Measurements from ENCODE around the gene MAP3K5.
A peak's percentile ranks its signal among the peaks of the same experiment; 100 is the strongest.

Gene MAP3K5

DNA sequence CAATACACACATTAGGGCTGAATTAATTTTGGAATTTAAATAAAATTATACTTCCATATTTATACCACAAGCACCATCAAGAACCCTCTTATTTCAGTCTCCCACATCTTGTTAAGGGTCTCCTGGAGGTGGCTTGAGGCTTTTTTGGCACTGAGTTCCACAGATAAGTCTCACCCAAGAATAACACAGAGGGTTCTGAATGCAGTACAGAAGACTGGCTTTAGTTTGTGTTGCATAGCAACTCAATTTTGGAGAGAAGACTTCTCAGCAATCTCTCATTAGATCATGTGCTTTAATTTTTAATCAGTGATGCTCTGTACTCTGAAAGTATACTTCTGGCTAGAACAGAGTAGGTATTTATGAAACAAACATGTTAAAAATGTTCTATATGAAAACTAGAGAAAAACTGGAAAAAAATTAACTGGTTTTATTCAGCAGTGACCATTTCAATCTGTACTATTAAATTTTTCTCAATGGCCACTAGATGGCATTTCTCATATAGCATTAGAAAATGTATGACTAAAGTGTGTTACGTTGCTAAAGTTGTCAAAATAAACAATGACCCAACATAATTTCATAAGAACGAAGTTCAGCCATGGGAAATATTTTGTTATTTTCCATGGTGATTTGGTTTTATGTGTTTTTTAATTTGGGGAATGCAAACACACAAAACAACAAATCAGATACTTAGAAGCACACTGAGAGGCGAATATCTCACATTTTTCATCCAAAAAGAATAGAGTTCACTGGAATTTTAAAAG lies 209.4 kb downstream of the MAP3K5 start:
- DNase-seq (ENCODE audit: low read depth in 2 of 2): peak; percentile 55 to 57

DNA sequence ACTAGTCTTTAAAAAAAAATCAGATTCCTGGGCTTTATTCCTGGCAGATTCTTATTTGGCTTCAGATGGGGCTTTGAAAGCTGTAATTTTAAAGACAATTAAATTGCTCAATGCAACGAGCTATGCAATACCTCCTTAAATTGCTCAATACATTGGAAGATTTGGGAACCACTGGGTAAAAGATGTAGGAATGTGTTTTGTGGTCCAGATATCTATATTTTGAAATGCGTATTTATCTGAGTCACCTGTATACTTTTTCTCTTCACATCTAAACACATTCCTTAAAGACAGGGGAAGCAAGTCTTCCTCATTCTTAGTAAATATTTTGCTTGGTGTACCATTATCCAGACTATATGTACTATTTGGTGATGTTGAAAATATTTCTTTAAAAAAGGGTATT lies 212.5 kb downstream of the MAP3K5 start:
- peak in 1 of 2 experiments; percentile 18 for DNase-seq (ENCODE audit: low read depth in 2 of 2)

DNA sequence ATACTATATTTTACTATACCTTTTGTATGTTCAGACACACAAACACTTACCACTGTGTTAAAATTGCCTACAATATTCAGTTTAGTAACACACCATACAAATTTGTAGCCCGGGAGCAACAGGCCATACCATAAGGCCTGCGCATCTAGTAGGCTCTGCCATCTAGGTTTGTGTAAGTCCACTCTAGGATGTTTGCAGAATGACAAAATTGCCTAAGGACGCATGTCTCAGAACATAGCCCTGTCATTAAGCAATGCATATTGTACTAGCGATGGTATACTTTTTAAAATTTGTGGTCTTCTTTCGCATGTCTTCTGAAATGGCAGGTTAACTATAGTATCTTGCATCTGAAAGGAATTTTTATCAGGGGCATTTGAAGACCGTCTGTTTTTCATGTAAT lies 215.5 kb downstream of the MAP3K5 start:
- no peak for DNase-seq (ENCODE audit: low read depth in 2 of 2)

DNA sequence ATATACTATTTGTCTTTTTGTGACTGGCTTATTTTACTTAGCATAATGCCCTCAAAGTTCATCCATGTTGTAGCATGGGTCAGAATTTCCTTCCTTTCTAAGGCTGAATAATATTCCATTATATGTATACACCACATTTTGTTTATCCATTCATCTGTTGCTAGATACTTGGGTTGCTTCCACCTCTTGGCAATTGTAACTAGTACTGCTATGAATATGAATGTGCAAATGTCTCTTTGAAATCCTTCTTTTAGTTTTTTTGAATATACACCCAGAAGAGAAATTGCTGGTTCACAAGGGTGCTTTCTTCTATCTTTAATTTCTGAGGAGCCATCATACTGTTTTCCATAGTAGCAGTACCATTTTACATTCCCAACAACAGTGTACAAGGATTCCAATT lies 220.8 kb downstream of the MAP3K5 start:
- DNase-seq (ENCODE audit: low read depth in 2 of 2): no peak

DNA sequence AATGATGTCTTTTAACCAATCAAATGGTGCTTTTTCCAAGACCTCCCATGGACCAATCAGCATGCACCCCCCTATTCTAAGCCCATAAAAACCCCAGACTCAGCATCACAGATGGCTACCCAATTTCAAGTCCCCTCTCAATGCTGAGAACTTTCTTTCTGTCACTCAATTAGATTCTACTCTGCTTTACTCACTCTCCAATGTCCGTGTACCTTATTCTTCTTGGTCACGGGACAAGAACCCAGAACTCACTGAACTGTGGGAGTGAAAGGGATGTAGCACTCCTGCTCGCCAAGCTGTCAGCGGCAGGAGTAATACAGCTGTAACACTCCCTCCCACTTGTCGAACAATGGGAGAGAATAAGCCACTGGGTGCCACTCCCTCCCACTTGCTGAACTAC lies 221.2 kb downstream of the MAP3K5 start:
- DNase-seq (ENCODE audit: low read depth in 2 of 2): no peak

DNA sequence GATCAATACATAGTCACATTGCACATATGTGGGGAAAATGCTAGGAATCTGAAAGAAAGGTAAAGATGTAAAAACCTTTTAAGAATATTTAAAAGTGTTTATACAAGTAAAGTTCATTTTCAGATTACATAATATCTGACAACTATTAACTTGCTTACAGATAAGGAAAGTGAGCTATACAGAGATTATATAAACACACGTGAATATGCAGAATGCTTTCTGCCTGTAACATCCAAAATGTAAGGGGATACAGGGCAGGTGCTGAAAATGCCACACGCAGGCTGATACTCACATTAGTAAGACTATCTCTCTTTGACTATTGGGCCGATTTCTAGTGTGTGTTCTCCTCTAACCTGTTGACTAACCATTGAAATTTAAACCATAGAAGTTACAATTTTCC lies 224.1 kb downstream of the MAP3K5 start:
- DNase-seq (ENCODE audit: low read depth in 2 of 2): no peak

DNA sequence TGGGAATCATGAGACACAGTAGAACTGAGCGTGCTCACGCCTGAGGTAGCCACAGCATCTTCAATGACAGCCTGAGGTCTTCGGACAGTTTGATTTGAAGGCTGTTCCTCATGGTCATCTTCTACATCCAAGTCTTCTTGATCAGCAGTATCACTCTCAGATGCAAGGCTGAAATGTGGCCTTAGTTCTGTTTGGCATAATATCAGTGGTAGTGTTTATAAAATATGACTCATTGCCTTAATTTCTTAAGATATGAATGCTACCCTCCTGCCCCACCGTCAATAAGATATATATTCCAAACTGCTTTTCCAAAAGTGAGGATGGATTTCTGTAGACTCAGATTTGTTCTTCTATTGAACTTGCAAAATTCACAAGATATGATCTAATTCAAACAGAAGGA lies 224.6 kb downstream of the MAP3K5 start:
- DNase-seq (ENCODE audit: low read depth in 2 of 2): no peak

DNA sequence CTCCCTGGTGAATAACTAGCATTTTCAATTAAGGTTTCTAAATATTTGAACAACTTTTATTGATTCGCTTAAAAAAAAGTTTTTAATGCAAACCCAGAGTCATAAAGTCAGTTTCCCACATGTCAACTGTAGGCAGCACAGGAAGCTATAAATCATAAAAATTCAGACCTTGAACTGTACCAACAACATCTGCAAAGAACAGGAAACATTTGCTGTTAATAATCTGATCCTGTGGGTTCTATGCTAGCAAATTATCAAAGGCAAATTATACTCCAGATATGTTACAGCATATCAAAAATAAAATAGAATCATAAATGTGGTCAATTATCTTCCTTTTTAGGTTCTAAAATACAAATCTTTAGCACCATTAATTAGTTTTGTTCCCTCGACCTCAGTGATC lies 225.4 kb downstream of the MAP3K5 start:
- no peak for DNase-seq (ENCODE audit: low read depth in 2 of 2)

DNA sequence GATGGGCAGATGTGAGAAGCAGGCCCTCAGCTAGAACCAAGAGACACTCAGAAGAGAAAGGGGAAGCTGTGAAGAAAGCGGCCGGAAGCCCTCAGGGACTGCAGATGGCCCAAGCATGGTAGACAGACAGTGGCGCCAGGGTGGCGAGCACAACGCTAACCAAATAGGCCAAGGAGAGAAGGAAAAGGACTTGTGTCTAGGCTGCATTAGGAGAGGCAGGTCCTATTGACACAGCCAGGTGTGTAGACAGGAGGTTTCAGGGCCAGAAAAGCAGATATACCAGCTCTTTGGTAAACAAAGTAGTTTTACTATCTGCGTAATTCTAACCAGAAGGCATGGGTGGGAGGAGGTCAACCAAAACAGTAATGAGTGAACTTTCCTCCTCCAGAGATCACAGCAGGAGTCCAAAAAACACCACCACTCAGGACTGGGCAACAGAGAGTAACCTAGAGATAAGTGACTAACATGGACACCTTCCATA lies 226.2 kb downstream of the MAP3K5 start:
- DNase-seq (ENCODE audit: low read depth in 2 of 2): no peak

DNA sequence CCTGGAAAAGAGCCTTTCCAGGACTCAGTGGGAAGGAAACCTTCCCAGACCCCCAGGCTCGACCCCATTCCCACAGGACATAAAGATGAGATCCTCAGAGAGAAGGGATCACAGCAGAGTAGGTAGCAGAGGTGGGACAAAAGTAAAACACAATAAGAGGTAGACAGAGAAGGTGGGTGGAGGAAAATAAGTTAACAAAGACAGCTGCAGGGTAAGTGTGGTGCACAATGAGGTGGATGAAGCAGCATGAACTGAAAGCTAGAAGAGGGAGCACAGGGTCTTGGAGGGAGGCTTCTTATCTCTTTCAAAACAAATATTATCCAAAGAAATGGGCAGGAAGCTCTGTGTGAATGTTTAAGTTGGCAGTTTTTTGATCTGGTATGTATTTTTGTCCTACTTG lies 228.1 kb downstream of the MAP3K5 start:
- DNase-seq (ENCODE audit: low read depth in 2 of 2): no peak

DNA sequence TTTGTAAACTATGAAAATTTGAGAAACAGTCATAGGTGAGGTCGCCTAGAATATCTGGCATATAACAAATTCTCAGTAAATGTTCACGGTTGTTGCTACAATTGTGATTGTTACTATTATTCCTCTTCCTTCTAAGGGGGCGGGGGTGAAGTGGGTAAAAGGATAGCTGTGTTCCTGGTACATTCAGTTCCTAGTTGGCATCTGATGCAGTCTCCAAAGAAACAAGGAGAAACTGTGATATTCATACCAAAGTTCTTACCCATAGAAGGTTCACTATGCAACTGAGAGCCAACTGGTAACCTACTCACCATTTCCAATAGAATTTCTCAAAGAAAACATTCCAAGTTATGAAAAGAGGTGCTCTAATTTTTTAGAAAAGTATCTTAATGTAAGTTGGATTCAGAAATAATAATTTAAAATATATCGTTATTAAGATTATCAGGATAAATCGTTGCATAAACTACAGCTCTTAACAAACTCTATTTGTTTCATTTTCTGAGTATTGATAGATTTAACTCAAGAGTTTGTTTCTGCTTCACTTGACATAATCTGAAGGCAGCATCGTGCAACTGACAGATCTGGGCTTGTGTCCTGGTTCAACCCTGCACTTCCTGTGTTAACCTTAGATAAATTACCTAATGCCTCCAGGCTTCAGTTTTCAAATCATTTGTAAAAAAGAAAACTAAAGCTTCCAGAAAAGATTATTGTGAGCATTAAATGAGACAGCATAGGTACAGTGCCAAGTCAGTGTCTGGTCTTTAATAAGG lies 228.7 kb downstream of the MAP3K5 start:
- no peak for DNase-seq (ENCODE audit: low read depth in 2 of 2)

DNA sequence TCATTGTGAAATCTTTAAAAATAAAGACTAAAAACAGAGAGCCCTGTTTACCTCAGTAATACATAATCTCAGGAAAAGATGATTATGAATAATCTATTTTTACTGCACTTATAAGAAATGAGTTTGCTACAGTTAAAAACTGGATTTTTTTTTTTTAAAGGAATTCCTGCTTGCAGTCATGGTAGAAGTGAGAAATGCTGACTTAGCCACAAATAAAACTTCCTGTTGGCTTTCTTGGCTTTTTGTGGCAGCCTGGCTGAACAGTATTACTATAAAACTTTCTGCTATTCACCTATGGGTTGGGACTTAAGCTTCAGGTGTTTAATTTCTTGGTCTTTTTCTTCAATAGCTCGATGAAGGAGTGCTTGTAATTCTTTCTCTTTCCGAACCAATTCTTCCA lies 230.1 kb downstream of the MAP3K5 start:
- DNase-seq (ENCODE audit: low read depth in 2 of 2): no peak

DNA sequence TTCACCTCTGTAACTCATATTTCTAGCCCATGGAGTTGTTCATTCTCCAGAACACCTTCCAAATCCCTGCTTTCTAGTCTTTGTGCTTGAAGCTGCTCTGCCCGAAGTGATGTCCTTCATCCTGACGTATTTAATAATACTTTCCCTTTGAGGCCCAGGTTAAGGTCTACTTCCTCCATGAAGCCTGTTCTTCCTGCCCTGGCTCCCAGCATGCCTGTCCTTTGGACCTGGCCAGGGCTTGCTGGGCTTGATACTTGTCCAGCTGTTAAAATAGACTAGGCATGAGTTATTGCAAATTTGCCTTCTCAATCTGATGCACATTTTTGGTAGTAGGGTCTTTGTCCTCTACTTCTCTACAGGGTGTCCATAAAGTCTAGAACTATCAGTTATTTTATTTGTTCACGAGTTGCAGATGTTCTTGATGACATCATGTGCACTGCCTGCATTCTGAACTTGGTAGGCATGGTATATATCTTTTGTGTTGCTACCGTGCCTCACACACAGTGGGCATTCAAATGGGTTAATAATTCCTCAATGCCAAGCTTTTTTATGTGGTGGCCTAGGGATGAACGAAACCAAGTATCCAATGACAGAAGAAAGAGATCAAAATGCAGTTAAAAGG lies 239.0 kb downstream of the MAP3K5 start:
- DNase-seq (ENCODE audit: low read depth in 2 of 2): no peak

DNA sequence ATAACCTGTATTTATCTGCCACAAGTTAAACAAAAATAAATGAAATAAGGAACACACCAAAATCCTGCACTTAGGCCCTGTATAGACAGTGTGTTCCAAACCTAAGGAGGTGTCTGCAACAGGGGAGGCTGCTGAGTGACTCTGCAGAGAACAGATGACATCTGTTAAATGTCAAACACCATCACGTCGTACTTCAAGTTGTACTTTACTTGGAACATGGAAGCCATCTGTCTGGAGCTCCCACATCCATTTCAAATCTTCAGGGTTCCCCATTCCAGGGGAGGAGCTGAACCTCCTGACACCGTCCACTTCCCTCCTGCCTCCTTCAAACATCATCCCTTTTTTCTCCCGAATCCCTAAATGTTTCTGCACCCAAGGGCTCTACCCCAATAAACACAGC lies 240.2 kb downstream of the MAP3K5 start:
- DNase-seq (ENCODE audit: low read depth in 2 of 2): no peak

DNA sequence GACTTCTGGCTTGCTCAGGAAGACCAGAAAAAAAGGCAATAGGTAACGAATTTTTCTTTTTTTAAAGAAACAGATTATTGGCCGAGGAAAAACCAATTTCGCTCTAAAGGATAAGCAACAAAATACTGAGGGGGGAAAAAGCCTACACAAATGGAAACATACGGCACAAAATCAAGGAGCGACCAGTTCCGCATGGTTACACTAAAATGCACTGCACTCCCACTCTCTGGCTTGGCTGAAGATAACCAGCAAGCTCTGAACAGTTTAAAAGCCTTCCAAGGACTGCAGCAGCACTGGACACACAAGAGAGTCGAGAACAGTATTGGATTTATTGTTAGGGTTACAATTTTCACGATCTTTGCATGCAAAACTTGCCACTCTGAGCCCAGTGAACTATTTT lies 241.2 kb downstream of the MAP3K5 start:
- DNase-seq (ENCODE audit: low read depth in 2 of 2): no peak

DNA sequence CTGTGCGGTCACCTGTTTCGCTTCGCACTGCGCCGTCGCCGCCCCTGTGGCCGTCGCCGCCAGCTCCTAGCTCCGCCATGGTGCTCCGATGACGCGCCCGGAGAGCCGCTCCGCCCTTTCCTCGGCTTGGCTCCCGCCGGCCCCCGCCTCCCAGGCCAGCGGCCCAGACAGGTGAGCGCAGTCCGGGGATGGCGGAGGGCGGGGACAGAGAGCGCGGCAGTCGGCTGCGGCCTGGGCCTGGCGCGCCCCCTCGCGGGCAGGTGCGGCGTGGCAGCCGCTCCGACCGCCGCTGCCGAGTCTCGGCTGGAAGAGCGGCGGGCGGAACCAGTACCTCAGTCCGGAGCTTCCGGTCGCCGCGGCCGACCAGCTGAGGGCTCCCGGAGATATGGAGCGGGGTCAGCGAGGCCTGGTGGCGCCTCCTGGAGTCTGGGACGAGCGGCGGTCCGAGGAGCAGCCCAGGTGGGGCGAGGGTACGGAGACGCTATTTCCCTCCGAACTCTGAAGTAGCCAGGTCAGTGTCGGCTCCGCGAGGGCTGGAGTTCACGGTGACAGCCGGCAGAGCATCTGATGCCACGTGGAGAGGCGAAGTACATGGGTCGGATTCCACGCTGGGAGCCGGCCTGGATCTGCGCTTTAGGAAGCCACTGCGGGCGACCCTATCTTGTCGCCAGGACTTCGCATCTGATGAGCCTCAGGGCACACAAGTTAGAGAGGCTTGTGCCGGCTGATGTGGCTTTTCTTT lies 241.8 kb downstream of the MAP3K5 start, which contains the start of gene MAP7:
Gene MAP7, minus strand, starts transcription at position 93 of the 742 bp plus-strand sequence. Its CDS starts 14 bp downstream, at position 79.
- no peak for DNase-seq (ENCODE audit: low read depth in 2 of 2)

DNA sequence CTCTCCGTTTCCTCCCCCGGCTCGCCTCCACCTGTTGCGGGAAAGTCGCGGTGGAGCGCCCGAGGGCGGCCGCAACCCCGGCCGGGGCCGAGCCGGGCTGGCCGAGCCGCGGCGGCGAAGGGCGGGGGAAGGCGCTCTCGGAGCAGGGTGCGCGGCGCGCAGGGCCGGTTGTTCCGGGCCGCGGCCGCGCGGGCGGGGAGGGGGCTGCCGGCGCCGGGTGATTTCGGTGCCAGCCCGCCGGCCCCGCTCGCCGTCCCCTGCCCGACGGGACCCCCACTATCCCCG lies 242.3 kb downstream of the MAP3K5 start:
- no peak for DNase-seq (ENCODE audit: low read depth in 2 of 2)

DNA sequence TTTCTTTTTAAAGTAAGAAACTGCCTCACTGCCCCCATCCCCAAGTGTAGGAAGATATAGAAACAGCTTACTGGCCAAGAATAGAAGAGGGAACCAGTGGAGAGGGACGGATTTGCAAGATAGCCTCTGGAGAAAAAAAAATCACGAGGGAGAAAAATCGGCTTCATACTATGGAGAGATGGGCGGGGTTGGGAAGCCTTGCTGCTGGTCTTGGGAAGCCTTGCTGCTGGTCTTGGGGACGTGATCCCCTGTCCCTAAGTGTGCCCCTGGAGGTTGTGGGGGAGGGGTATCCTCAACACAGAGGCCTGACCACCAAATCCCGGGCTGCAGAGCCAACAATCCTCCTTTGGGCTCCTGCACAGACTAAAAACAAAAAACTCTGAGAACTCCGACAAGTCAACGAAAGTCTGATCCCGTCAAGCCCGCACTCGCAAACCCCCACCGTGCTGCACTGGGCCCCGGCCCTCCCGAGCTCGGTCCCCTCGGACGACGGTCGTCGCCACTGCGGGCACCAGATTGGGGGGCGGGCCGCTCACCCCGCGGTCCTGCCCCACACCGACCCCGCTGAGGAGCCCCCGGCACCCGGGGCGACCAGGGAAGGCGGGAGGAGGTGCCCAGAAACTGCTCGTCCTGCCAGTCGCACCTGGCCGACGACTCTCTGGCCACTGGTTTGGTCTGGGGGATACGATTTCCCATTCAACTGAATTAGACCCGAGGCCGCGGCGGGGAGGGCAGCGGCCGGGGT lies 242.8 kb downstream of the MAP3K5 start:
- DNase-seq (ENCODE audit: low read depth in 2 of 2): no peak

DNA sequence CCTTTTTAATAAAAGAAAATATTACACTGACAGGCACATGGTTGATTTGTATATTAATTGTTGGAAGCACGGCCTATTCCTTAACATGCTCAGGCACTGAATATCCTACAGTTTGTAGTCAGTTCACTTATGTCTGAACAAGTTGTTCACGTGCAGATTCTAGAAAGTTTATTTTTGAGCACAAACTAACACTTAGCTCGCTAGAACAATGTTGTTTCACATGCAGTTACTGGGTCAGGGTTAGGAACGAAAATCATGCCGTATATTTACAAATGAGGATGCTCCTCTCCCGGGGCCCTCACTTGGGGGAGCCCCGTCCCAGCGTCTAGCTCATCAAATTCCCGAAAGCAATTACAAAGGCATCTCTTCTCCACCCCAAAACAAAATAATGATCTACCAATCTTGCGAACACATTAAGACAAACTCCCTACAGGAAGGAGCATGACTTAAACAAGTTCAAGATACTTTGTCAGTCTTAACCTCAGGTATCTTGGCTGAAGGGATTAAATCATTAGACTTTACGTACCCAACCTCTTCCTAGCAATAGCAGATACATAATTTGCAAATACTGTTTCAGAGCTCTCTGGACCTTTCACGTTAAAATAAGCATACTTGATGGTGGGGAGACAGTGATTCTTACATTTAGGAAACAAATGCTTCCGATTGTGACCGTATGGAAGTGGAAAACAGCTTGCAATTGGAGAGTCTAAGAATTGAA lies 243.5 kb downstream of the MAP3K5 start:
- no peak for DNase-seq (ENCODE audit: low read depth in 2 of 2)

DNA sequence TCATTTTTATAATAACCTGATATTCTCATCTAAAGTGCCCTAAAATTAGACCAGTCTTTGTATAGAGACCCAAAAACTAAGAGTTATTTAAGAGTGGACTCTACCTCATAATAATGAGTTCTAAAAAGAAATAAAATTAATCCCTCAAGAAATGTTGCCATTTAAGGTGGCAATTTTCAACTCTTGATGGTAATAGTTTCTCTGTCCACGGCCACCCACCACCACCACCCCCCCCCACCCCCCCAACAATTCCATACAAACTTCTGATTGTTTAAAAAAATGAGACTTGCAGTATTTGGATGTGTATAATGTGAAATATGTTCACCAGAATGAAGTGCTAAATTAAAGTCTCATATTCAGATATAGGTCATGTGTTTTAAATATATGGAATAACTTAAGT lies 244.4 kb downstream of the MAP3K5 start:
- no peak for DNase-seq (ENCODE audit: low read depth in 2 of 2)

DNA sequence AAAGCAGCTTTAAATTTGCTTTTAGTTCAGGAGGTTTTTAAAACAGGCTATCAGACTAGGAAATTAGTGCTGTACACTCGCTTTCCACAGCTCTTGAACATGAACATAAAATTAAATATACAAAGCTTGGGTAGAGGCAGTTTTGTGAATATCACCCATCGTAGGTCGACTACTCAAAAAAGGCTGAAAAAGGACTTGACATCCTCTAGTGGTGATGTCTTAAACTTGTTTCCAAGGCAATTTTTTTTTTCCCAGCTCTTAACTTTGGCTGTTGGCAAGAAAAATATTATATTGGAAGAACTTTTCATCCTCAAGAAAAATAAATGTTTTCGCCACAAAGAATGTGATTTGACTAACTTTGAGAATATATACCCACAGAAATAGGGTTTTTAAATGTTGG lies 244.9 kb downstream of the MAP3K5 start:
- peak in 1 of 2 experiments; percentile 24 for DNase-seq (ENCODE audit: low read depth in 2 of 2)

Data from fibroblast of skin of left quadriceps (primary cell).